Testis (tissue), 2 donors: ENCODE measurements around the gene ARHGAP40.

Experiments used
- POLR2A ChIP-seq: fragments of 450-650 bp; IDR thresholded peaks from one replicate; pipeline ENCODE4 v1.6.1; 2017; ENCODE audit warnings: antibody characterized with exemption, mild to moderate bottlenecking, moderate library complexity
- TF ChIP-seq, protein P1 (sequence below), 3 experiments: fragments of 450-650 bp in 2 of 3; fragments of 200-600 bp in 1 of 3; sonication (generic) in 1 of 3; IDR thresholded peaks; one replicate each; pipeline ENCODE4 v1.5.1; 2016 to 2019; ENCODE audit warnings: antibody characterized with exemption in 3 of 3, mild to moderate bottlenecking in 2 of 3, moderate library complexity in 1 of 3

GRCh38 chr20:38676576-38676975 is 75.0 kb downstream of the ARHGAP40 start:
- TF ChIP-seq, protein P1, sequence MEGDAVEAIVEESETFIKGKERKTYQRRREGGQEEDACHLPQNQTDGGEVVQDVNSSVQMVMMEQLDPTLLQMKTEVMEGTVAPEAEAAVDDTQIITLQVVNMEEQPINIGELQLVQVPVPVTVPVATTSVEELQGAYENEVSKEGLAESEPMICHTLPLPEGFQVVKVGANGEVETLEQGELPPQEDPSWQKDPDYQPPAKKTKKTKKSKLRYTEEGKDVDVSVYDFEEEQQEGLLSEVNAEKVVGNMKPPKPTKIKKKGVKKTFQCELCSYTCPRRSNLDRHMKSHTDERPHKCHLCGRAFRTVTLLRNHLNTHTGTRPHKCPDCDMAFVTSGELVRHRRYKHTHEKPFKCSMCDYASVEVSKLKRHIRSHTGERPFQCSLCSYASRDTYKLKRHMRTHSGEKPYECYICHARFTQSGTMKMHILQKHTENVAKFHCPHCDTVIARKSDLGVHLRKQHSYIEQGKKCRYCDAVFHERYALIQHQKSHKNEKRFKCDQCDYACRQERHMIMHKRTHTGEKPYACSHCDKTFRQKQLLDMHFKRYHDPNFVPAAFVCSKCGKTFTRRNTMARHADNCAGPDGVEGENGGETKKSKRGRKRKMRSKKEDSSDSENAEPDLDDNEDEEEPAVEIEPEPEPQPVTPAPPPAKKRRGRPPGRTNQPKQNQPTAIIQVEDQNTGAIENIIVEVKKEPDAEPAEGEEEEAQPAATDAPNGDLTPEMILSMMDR (IDR thresholded peaks at IDR 0.05), result no peak
- TF ChIP-seq POLR2A, result no peak
